Cardiac muscle cell (in vitro differentiated cells and primary cell): Measurements from ENCODE around the gene ZBTB7B. TPM values are rescaled to one million over a fixed set of nuclear protein-coding genes. Genes with fewer than 3 reads are reported as not detected.

Experiments used
- DNase-seq, 2 donors: peaks; one replicate each; pipeline versions ENCODE4 v3.0.0 to v3.0.0-alpha.2; 2010 to 2017; ENCODE audit warnings: low read depth in 1 of 2, low spot score in 1 of 2
- H3K27ac ChIP-seq: fragments of 200-600 bp; sonication (generic); 2 replicates; pipeline ENCODE4 v1.5.1; 2016
- H3K27me3 ChIP-seq: fragments of 200-600 bp; sonication (generic); 2 replicates; pipeline ENCODE4 v1.6.0; 2016; ENCODE audit warnings: control low read depth
- H3K36me3 ChIP-seq: fragments of 200-600 bp; sonication (generic); 2 replicates; pipeline ENCODE4 v1.5.1; 2016; ENCODE audit warnings: control low read depth
- H3K4me1 ChIP-seq: fragments of 200-600 bp; sonication (generic); 2 replicates; pipeline ENCODE4 v1.8.1; 2017; ENCODE audit warnings: low read depth, mild to moderate bottlenecking, mixed run types
- H3K4me3 ChIP-seq: fragments of 200-600 bp; sonication (generic); 2 replicates; pipeline ENCODE4 v1.5.1; 2016; ENCODE audit warnings: mild to moderate bottlenecking
- H3K9me3 ChIP-seq: fragments of 200-600 bp; sonication (generic); 2 replicates; pipeline ENCODE4 v1.5.1; 2017; ENCODE audit warnings: low read depth, mild to moderate bottlenecking, control low read depth
- polyA plus RNA-seq: library from polyadenylated mRNA; unstranded; fragments of >200 nt; fragmentation: Nextera tagmentation; extraction: Ambion mirVana; gene quantifications from 2 replicates; pipeline ENCODE4 v1.2.1, GENCODE V29; 2016
- total RNA-seq: library from RNA; depleted of rRNA; stranded (reverse); fragments of >200 nt; gene quantifications from 2 replicates; pipeline ENCODE4 v1.2.3, GENCODE V29; 2016
- TF ChIP-seq, protein P1 (sequence below): IDR thresholded peaks from 2 replicates; pipeline ENCODE4 v1.5.1; 2012; ENCODE audit warnings: low read depth, mild to moderate bottlenecking, low read length

The ZBTB7B gene
- total and polyA plus RNA-seq, 2 experiments from 2014 or later = 4.7 to 25.6 TPM

DNA sequence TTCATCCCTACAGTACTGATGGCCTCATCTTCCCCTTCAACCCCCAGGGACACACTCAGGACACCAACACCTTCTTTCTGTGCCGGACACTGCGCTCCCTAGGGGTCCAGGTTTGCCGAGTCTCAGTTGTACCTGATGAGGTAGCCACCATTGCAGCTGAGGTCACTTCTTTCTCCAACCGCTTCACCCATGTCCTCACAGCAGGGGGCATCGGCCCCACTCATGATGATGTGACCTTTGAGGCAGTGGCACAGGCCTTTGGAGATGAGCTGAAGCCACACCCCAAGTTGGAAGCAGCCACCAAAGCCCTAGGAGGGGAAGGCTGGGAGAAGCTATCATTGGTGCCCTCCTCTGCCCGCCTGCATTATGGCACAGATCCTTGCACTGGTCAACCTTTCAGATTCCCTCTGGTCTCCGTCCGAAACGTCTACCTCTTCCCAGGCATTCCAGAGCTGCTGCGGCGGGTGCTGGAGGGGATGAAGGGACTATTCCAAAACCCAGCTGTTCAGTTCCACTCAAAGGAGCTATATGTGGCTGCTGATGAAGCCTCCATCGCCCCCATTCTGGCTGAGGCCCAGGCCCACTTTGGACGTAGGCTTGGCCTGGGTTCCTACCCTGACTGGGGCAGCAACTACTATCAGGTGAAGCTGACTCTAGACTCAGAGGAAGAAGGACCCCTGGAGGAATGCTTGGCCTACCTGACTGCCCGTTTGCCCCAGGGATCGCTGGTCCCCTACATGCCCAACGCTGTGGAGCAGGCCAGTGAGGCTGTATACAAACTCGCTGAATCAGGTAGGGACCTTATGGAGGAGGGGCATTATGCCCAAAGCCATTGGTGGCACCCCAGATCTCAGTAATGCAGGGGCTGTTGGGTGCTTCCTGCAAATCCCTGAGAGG is 14.3 kb upstream of the ZBTB7B start:
- peaks cover 4% of the 10 kb centered on the region for H3K4me1 ChIP-seq
- H3K4me3 ChIP-seq = no peak overlapping the region
- TF ChIP-seq, protein P1, sequence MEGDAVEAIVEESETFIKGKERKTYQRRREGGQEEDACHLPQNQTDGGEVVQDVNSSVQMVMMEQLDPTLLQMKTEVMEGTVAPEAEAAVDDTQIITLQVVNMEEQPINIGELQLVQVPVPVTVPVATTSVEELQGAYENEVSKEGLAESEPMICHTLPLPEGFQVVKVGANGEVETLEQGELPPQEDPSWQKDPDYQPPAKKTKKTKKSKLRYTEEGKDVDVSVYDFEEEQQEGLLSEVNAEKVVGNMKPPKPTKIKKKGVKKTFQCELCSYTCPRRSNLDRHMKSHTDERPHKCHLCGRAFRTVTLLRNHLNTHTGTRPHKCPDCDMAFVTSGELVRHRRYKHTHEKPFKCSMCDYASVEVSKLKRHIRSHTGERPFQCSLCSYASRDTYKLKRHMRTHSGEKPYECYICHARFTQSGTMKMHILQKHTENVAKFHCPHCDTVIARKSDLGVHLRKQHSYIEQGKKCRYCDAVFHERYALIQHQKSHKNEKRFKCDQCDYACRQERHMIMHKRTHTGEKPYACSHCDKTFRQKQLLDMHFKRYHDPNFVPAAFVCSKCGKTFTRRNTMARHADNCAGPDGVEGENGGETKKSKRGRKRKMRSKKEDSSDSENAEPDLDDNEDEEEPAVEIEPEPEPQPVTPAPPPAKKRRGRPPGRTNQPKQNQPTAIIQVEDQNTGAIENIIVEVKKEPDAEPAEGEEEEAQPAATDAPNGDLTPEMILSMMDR = no peak
- no peak for DNase-seq
- no peaks in the 10 kb centered on the region for H3K9me3 ChIP-seq
- H3K36me3 ChIP-seq = peaks cover 4% of the 10 kb centered on the region
- no peaks in the 10 kb centered on the region for H3K27me3 ChIP-seq
- no peak overlapping the region for H3K27ac ChIP-seq

DNA sequence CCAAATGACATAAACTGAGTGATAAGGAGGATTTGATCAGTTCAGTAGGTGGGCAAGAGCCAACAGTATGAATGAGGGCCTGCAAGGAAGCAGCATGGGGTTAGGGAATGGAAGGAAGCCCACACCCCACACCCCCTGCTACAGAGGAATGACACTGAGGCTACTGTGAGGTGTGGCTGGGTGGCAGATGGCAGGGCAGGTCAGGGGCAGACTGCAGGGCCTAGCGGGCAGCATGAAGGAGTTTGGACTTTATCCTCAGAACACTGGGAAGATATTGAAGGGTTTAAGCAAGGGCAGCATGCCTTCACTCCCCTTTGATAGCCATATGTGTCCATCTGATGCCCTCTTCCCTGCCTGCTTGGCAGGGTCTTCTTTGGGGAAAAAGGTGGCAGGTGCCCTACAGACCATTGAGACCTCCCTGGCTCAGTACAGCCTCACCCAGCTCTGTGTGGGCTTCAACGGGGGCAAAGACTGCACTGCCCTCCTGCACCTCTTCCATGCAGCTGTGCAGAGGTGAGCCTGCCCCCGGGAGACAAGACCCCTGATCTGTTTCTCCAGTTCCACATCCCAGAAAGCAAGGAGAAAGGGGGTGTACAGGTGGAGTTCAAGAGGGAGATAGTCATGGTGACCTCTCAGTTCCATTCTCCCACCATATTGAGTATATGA is 13.3 kb upstream of the ZBTB7B start:
- Histone ChIP-seq H3K9me3 (no peaks in the 10 kb centered on the region), H3K36me3 (peaks cover 4% of the 10 kb centered on the region)

DNA sequence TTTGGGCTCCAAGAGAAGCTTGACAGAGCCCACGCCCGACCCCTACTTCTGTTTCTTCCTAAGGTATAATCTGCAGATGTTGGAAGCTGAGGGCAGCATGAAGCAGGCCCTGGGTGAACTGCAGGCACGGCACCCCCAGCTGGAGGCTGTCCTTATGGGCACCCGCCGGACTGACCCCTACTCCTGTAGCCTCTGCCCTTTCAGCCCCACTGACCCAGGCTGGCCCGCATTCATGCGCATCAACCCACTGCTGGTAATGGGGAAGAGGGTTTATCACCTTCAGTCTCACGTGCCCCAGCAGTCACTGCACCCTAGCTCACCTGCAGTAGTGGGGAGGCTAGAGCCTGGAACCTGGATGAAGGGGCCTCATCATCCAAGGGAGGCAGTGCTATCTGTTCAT is 12.3 kb upstream of the ZBTB7B start:
- peaks cover 4% of the 10 kb centered on the region for H3K36me3 ChIP-seq
- H3K9me3 ChIP-seq = no peaks in the 10 kb centered on the region
- DNase-seq = no peak
- TF ChIP-seq, protein P1 = no peak
- H3K27ac ChIP-seq = no peak overlapping the region
- H3K4me3 ChIP-seq = no peak overlapping the region
- no peaks in the 10 kb centered on the region for H3K4me1 ChIP-seq
- no peaks in the 10 kb centered on the region for H3K27me3 ChIP-seq

More for the DNA sequence above, 13.3 kb upstream of the ZBTB7B start:
- Histone ChIP-seq H3K27ac (no peak overlapping the region), H3K4me3 (no peak overlapping the region), H3K27me3 (no peaks in the 10 kb centered on the region), H3K4me1 (no peaks in the 10 kb centered on the region)
- no peak for DNase-seq
- TF ChIP-seq, protein P1 = no peak

DNA sequence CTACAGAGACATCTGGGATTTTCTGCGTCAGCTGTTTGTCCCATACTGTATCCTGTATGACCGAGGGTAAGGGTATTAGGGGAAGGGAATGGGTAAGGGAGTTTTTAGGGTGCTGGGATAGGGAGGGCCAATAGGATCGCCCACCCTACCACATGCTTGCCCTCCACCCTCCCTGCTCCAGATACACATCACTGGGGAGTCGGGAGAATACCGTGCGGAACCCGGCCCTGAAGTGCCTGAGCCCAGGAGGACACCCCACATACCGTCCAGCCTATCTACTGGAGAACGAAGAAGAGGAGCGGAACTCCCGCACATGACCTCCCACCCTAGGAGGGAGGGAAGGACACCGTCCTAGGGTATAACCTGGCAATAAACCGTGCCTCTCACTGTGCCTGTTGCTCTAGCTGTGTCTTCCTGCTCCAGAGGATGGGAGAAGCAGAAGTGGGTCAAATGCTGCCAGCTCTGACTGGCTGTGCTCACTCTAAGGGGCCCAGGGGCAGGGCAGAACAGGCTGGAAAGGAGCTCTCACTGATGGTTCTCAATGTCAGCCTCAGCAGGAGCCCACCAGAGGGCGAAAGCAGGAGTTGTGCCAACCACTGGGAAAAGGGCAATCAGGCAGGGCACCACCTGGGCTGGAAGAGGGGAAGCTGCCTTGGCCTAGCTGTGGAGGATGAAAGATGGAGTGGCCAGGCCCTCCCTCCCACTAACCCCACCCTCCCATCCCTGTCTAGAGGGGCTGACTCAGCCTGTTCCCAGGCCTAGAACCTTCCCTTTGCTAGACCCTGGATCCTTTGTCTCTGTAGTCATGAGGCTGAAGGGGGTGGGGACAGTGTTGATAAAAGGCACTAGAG is 9.7 kb upstream of the ZBTB7B start:
- DNase-seq = peak in 1 of 2 donors; percentile 64
- TF ChIP-seq, protein P1 = peak; percentile 27
- H3K36me3 ChIP-seq = peaks cover 4% of the 10 kb centered on the region
- H3K27me3 ChIP-seq = no peaks in the 10 kb centered on the region
- no peaks in the 10 kb centered on the region for H3K9me3 ChIP-seq
- H3K27ac ChIP-seq = peak overlapping the region; percentile 48
- H3K4me3 ChIP-seq = no peak overlapping the region
- no peaks in the 10 kb centered on the region for H3K4me1 ChIP-seq

DNA sequence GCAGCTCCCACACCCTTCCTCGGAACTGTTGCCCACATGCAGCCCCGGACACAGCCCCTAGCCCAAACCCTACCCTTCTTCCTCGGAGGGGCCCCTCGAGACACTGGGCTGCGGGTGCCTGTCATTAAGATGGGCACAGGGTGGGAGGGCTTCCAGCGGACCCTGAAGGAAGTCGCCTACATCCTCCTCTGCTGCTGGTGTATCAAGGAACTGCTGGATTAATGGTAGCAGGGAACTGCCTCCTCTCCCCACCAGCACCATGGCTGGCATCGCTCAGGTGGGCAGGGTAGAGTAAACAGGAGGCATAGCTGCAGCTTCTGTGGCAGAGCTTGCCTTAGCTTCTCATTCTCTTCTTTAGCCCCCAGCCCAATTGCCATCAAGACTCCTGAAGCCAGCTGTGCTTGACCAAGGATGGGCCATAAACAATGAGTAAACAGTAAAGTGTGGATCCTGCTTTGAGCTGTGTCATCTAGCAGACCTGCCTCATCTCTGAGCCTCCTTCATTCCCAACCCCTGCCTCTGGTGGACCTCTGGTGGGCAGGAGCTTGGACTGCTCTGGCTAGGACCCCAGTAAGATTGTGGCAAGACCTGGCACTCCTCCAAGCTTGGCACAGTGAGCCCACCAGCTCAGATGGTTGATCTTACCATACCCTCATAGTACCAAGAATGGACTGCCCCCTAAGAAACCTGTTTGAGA is 8.9 kb upstream of the ZBTB7B start, which contains the start of gene LENEP:
TSS of gene LENEP (plus strand) at position 15 of the 697 bp plus-strand sequence. CDS start at position 37, 22 bp downstream.
- no peaks in the 10 kb centered on the region for H3K9me3 ChIP-seq
- H3K27ac ChIP-seq = peak within 1 kb of the TSS; percentile 48
- H3K4me1 ChIP-seq = peaks cover under 1% of the 10 kb centered on the region
- H3K4me3 ChIP-seq = no peak within 1 kb of the TSS
- no peaks in the 10 kb centered on the region for H3K27me3 ChIP-seq
- TF ChIP-seq, protein P1 = no peak
- peaks cover 4% of the 10 kb centered on the region for H3K36me3 ChIP-seq
- DNase-seq = no peak
